Measurements from ENCODE around the gene CDC37.

Gene CDC37

GRCh38 chr19:10403137-10404021 lies at the start of gene CDC37:
Gene CDC37 (minus strand): TSS chr19:10403542. CDS start chr19:10403479, 63 bp downstream.
- DNase-seq = peak; percentile 94

DNA sequence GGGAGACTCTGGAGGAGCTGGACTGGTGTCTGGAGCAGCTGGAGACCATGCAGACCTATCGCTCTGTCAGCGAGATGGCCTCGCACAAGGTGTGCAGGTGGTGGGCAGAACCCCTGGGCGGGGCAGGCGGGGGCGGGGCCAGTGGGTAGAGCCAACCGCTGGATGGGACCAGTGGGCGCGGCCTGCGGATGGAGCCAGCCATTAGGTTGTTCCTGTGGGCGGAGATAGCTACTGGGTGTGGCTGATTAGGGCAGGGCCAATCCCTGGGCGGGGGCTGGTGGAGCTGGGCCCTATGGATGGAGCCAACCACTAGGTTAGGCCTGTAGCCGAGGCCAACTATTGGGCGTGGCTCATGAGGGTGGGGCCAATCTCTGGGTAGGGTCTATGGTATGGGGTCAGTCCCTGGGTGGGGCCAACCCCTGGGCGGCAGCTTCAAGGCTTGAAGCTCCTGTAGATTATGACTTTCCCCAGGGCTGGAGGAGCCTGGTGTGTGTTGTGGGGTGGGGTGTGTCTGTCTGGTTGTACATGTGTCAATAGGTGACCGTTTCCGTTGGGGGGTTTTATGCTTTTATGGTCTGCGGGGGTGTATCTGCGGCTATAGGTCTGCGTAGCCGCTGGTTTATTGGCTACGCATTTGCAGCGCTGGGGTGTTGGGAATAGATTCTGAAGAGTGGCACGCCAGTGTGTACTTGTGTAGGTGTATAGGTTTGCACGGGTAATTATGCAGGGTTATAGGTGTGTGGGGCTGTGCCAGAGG lies 47.7 kb upstream of the CDC37 start:
- DNase-seq = no peak

- DNase-seq = no peak
These were observed 47.0 kb upstream of the CDC37 start for GRCh38 chr19:10450191-10450852.

- no peak for DNase-seq
These were observed 45.7 kb upstream of the CDC37 start for GRCh38 chr19:10449037-10449436.

DNA sequence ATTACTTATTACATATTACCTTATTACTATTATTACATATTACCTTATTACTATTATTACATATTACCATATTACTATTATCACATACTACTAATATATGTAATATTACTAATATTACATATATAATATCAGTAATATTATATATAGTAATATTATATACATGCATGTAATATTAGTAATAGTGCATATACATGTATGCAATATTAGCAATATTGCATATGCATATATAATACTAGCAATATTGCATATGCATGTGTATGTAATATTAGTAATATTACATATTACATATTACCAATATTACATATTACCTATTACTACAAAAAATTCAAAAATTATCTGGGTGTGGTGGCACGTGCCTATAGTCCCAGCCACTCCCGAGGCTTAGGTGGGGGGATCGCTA lies 39.4 kb upstream of the CDC37 start:
- no peak for DNase-seq

DNA sequence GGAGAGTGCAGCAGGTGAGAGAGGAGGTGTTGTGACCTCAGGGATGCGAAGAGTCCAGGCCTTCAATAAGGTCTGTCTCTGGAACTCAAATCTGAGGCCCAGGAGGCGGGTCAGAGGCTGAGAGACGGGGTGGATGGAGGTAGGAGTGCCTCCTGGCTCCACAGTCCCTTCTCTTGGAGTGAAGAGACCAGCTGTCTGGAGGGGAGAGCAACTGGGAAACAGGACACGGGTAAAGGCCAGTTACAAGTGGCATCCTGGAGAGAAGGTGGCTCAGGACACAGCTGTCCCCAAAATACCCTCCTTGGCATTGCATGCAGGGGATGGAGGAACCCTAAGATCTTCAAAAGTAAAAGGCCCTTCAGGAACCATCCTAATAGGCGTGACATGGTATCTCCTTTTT lies 36.2 kb upstream of the CDC37 start:
- no peak for DNase-seq

- no peak for DNase-seq
These were observed 29.8 kb upstream of the CDC37 start for GRCh38 chr19:10433131-10433536.

- DNase-seq = no peak
These were observed 29.4 kb upstream of the CDC37 start for GRCh38 chr19:10432736-10433130.

DNA sequence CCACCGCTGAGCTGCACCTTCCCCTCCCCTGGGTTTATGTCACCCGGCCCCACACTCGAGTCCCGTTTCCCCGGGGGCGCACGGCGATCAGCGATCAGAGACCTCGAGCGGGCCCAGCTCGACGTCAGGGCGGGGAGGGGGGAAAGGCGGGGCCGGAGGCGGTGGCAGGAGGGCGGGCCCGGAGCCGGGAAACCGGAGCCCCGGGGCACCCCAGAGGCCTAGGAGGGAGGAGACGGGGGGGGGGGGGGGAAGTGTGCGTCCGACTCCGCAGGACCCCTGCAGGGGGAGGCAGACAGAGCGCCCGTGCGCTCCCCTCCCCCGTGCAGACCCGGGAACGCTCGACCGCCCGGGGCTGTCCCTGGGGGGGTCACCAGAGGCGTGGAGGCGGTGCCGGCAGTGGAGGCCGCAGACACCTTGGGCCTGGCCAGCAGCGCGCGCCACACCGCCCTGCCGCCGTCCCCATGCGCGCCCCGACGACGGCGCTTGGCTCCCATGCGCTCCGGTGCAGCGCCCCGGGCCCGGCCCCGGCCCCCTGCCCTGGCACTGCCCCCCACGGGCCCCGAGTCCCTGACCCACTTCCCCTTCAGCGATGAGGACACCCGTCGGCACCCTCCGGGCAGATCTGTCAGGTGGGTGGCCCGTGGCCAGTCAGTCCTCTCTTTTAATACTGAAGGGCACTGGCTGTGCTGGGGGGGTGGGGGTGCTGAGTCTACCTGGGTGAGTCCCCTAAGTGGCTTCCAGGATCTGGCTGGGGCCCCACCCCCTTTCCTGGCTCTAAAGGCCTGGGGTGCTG lies 28.8 kb upstream of the CDC37 start:
- DNase-seq = no peak

DNA sequence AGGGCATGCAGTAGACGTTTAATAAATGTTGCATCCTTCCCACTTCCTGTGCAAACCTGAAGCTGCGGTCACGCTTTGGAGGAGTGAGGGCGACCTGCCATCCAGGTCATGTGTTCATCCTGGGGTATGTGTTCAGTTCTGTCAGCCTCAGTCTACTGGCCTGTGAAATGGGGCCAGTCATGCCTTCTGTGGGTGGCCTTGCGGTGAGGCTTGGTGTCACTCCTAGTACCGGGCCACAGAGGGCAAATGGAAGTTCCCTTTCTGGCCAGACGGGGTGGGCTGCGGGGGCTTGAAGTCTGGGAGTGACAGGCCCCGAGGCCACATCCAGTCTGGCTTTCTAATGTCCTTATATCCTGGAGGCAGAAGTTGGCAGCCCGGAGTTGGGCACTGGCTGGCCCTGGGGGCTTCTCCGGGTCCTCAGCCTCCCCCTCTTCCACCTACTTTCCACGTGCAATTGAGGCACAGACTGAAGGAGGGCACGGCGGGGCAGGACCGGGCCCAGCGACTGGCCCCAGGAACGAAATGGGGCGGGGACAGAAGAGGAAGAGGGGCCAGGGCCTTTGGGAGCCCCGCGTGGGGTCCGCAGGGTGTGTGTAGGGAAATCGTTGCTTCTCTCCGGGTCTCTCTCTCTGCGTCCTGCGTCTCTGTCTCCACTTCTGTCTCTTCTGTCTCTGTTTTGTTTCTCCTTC lies 28.1 kb upstream of the CDC37 start:
- DNase-seq = no peak

DNA sequence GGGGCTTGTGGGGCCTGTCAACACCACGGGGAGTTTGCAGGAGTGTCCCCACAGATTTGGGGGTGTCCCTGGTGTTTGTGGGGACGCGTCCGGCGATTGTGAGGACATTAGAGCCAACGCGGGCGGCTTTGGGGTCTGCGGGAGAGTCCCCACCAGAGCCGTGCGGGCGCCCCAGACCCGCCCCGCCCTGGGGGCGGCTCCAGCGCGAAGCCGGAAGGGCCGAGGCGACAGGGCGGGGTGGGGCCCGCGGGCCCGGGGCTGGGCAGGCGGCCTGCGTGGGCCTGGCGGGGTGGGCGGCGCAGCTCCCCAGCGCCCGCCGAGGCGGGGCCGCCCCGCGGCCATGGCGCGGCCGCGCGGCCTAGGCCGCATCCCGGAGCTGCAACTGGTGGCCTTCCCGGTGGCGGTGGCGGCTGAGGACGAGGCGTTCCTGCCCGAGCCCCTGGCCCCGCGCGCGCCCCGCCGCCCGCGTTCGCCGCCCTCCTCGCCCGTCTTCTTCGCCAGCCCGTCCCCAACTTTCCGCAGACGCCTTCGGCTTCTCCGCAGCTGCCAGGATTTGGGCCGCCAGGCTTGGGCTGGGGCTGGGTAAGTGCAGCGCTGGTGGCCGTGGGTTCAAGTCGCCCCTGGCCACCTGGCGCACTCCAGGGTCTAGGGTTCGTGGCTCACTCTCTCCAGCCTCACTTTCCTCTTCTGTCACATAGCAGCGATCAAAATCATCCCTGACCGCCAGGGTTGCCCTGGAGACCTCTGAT lies 27.3 kb upstream of the CDC37 start:
- DNase-seq = no peak

DNA sequence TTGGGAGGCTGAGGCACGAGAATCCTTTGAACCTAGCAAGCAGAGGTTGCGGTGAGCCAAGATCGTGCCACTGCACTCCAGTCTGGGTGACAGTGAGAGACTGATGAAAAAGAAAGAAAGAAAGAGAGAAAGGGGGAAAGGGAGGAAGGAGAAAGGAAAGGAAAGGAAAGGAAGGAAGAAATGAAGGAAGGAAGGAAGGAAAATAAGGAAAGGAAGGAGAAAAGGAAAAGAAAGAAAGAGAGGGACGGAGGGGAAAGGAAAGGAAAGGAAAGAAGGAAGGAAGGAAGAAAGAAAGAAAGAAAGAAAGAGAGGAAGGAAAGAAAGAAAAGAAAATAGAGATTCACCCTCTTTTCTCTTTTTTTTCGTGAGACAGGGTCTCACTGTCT lies 25.6 kb upstream of the CDC37 start:
- DNase-seq = no peak

GRCh38 chr19:10427169-10427568 lies 23.8 kb upstream of the CDC37 start:
- DNase-seq = no peak

- no peak for DNase-seq
These were observed 20.8 kb upstream of the CDC37 start for GRCh38 chr19:10424011-10424637.

DNA sequence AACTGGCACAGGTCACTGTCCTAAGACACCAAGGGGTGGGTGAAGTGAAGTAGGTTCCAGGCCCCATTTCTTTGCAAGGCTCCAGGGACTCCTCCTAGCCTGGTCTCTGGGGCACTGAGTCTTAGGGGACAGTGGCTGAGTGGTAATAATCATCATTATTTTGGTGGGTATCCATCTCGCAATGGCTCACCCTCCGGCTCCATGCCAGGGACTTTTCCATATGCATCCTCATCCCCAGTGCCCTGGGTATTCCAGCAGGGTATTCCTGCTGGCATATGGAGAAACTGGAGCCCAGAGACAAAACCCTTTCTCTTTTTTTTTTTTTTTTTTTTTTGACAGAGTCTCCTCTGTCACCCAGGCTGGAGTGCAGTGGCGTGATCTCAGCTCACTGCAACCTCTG lies 19.5 kb upstream of the CDC37 start:
- DNase-seq = no peak

DNA sequence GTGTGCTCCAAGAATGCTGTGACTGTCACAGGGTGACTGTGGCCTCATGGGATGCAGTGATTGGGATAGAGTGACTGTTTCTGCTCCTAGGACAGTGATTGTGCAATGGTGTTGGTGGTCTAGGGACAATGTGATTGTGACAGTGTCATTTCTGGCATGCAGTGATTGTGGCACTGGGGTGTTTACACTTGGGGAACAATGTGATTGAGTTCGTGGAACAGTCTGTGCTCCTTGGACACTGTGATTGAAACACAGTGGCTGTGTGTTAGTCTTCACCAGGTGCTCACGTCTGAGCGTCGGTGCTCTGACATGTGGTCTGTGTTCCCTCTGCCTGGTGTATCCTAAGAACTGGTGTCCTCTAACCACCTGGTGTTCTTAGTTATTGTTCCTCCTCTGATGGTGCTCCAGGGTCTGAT lies 18.7 kb upstream of the CDC37 start:
- no peak for DNase-seq

GRCh38 chr19:10421240-10422045 lies 18.1 kb upstream of the CDC37 start:
- DNase-seq = no peak

DNA sequence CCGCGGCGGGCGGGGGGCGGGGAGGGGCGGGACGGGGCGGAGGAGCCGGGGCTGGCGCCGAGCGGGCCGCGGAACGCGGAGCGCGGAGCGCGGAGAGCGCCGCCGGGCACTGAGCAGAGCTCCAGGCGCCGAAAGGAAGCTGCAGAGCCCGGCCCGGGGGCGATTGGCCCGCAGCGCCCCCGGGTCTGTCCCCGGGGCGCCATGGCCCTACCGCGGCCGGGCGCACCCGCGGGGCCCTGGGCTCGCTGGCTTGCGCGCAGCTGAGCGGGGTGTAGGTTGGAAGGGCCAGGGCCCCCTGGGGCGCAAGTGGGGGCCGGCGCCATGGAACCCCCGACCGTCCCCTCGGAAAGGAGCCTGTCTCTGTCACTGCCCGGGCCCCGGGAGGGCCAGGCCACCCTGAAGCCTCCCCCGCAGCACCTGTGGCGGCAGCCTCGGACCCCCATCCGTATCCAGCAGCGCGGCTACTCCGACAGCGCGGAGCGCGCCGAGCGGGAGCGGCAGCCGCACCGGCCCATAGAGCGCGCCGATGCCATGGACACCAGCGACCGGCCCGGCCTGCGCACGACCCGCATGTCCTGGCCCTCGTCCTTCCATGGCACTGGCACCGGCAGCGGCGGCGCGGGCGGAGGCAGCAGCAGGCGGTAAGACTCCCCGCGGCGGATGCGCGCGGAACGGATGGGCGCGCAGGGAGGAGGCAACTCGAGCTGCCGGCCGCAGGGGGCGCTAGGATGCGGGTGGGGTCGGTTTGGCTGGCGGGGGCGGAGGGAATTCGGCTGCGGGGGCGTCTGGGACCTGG lies 17.3 kb upstream of the CDC37 start, which contains the start of gene PDE4A:
TSS of gene PDE4A (plus strand) at position 95 of the 796 bp plus-strand sequence. CDS start at position 322, 227 bp downstream.
- DNase-seq = no peak

Data from NCI-H2107 (cell line).